ENCODE data around the gene BLZF1.
"Not testable (repeated sequence)": the region's sequence is repeated elsewhere in the genome, so short reads cannot be mapped to it uniquely, and the experiment has no call there.

The BLZF1 gene

GRCh38 chr1:169383449-169383848, 15.5 kb downstream of the BLZF1 start:
- no peak for TF ChIP-seq ZNF274 (IDR thresholded peaks at IDR 0.05; ENCODE audit: low read depth, low read length)
- no peak overlapping the region for H3K4me3 ChIP-seq (ENCODE audit: low read length)

- H3K4me3 ChIP-seq (ENCODE audit: low read length): no peak overlapping the region
- no peak for TF ChIP-seq ZNF274 (IDR thresholded peaks at IDR 0.05; ENCODE audit: low read depth, low read length)
Measured at GRCh38 chr1:169387399-169387798, 19.4 kb downstream of the BLZF1 start.

- H3K4me3 ChIP-seq (ENCODE audit: low read length): no peak overlapping the region
- no peak for TF ChIP-seq ZNF274 (IDR thresholded peaks at IDR 0.05; ENCODE audit: low read depth, low read length)
Measured at GRCh38 chr1:169390303-169390702, 22.3 kb downstream of the BLZF1 start.

GRCh38 chr1:169392406-169392805, 24.4 kb downstream of the BLZF1 start:
- H3K4me3 ChIP-seq (ENCODE audit: low read length): no peak overlapping the region

GRCh38 chr1:169395955-169396354, 28.0 kb downstream of the BLZF1 start:
- TF ChIP-seq ZNF274 (IDR thresholded peaks at IDR 0.05; ENCODE audit: low read depth, low read length): no peak
- H3K4me3 ChIP-seq (ENCODE audit: low read length): no peak overlapping the region

More at GRCh38 chr1:169392406-169392805, 24.4 kb downstream of the BLZF1 start:
- no peak for TF ChIP-seq ZNF274 (IDR thresholded peaks at IDR 0.05; ENCODE audit: low read depth, low read length)

- H3K4me3 ChIP-seq (ENCODE audit: low read length): not testable (repeated sequence)
Measured at GRCh38 chr1:169402578-169402977, 34.6 kb downstream of the BLZF1 start.

GRCh38 chr1:169408340-169408739, 40.3 kb downstream of the BLZF1 start:
- H3K4me3 ChIP-seq (ENCODE audit: low read length): not testable (repeated sequence)

GRCh38 chr1:169414952-169415351, 47.0 kb downstream of the BLZF1 start:
- no peak overlapping the region for H3K4me3 ChIP-seq (ENCODE audit: low read length)
- TF ChIP-seq ZNF274 (IDR thresholded peaks at IDR 0.05; ENCODE audit: low read depth, low read length): no peak

- no peak for TF ChIP-seq ZNF274 (IDR thresholded peaks at IDR 0.05; ENCODE audit: low read depth, low read length)
- H3K4me3 ChIP-seq (ENCODE audit: low read length): no peak overlapping the region
Measured at GRCh38 chr1:169421309-169421708, 53.3 kb downstream of the BLZF1 start.

GRCh38 chr1:169426174-169426705, 58.2 kb downstream of the BLZF1 start:
- H3K4me3 ChIP-seq (ENCODE audit: low read length): no peak overlapping the region
- no peak for TF ChIP-seq ZNF274 (IDR thresholded peaks at IDR 0.05; ENCODE audit: low read depth, low read length)

GRCh38 chr1:169427081-169427641, 59.2 kb downstream of the BLZF1 start, which contains the start of gene CCDC181:
CCDC181 (minus strand) TSS chr1:169427474; CDS start chr1:169424927, 2,547 bp downstream.
- TF ChIP-seq ZNF274 (IDR thresholded peaks at IDR 0.05; ENCODE audit: low read depth, low read length): no peak
- H3K4me3 ChIP-seq (ENCODE audit: low read length): peak within 1 kb of the TSS; percentile 39; the same call in 1 of the 2 replicates

Data from GM08714 (cell line).